Pons (tissue), 1 donor: Measurements from ENCODE around the gene FTHL17.

ENCODE experiments used
- DNase-seq: peaks from one replicate; pipeline ENCODE4 v3.0.0-alpha.2; 2016; ENCODE audit warnings: low spot score

Gene FTHL17

DNA sequence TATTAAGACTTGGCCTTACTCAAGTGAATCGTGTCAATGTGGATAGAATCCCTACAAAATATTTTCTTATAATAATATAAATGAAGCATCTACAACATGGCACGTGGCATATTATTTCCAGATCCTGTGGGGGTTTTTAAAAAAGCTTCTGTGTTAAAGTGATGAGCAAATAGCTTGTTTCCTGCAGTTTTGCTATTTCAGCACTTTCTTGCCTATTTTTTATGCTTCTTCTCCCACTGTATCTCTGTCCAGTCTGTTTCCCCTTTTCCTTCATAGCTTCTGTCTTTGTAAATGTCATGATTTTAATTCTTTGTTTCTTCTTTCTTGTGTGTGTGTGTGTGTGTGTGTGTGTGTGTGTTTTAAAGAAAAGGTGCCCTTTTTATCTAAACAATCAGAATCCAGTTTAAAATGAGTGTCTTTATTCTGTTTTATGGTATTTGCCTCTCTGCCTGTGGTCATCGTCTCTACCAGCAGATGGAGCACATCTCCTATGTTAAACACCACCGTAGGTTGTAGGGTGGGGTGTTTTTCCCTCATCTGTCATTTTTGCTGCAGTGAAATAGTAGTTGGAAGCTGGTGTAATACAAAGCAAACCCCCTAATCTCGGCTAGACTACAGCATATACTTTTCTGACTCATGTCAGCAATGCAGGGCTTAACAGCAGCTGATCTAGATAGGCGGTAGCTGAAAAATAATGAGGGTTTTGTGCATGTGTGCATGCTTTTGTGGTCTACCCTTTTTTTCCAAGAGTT is 33.1 kb downstream of the FTHL17 start:
- DNase-seq: peak; percentile 36

DNA sequence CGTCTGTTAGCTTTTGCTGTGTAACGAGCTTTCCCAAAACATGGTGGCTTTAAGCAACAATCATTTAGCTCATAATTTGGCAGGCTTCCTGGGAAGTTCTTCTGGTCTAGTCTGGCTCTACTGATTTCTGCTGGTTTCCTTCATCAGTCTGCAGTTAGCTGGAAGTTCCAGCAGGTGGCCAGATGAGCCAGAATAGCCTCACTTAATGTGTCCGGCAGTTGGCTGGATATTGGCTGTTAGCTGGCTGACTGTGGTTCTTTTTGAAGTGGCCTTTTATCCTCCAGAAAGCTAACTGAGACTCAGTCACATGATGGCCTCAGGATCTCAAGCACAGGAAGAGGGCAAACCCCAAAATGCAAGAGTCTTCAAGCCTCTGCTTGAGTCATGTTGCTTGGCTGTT is 34.9 kb downstream of the FTHL17 start:
- peak; percentile 37 for DNase-seq

DNA sequence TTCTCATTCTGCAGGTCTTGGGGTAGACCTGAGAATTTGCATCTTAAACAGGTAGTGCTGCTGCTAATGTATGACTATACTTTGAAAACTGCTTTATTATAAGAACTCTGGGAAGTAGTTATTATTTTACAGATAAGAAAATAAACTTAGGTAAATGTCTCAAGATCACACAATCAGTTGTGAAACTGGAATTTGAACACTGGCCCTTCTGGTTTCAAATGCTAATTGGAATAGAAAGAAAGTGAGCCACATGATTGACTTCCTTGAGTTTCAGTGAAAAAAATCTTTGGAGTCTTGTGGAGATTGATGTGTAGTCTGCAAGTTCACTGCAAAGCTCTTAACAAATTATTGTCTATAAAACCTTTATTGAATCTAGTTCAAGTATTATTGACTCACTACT is 44.5 kb downstream of the FTHL17 start:
- DNase-seq: no peak

DNA sequence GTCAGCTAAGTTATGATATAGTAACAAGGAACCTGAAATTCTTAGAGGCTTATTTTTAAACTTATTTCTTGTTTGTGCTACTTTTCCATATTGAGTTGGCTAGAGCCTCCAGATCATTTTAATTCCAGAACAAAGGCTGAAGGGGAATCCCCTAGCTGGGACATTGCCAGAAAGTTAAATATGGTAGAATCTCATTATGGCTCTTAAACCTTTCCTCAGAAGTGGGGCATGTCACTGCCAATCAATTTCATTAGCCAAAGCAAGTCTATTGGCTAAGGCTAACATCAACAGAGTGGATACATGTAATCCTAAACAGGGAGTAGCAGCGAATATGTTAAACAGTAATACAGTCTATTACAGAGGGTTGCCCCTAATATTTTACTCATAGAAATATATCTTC is 47.0 kb downstream of the FTHL17 start:
- DNase-seq: no peak

DNA sequence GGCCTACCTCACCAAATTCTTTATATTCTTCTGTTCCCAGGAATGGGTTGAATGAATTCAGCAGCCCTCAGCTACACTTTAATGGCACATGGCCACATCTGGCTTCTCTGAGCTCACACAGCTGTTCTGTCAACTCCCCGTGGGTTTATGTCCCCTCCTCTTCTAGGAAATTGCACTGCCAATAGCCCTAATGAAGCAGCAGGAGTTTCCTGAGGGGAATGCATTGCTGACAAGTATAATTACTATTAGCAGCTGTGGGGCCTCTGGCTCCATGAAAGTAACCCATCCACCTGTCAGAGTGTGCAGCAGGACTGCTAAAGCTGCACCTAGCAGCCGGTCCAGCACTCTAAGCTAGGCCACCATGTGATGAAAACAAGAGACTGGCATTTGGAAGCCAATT is 50.3 kb downstream of the FTHL17 start:
- no peak for DNase-seq
